ENCODE data around the gene CNTNAP5.

Gene CNTNAP5

GRCh38 chr2:124267794-124268193 is 242.7 kb downstream of the CNTNAP5 start:
- H3K4me3 ChIP-seq (ENCODE audit: low read length): no peak overlapping the region
- TF ChIP-seq CTCF (conservative IDR thresholded peaks at IDR 0.05; ENCODE audit: low read length): no peak
- DNase-seq (ENCODE audit: low read depth): no peak

GRCh38 chr2:124269348-124269747 is 244.3 kb downstream of the CNTNAP5 start:
- no peak overlapping the region for H3K4me3 ChIP-seq (ENCODE audit: low read length)
- TF ChIP-seq CTCF (conservative IDR thresholded peaks at IDR 0.05; ENCODE audit: low read length): no peak
- DNase-seq (ENCODE audit: low read depth): no peak

GRCh38 chr2:124272261-124272841 is 247.3 kb downstream of the CNTNAP5 start:
- H3K4me3 ChIP-seq (ENCODE audit: low read length): no peak overlapping the region
- TF ChIP-seq CTCF (conservative IDR thresholded peaks at IDR 0.05; ENCODE audit: low read length): no peak
- DNase-seq (ENCODE audit: low read depth): no peak

GRCh38 chr2:124281541-124281940 is 256.5 kb downstream of the CNTNAP5 start:
- TF ChIP-seq CTCF (conservative IDR thresholded peaks at IDR 0.05; ENCODE audit: low read length): no peak
- no peak for DNase-seq (ENCODE audit: low read depth)

DNA sequence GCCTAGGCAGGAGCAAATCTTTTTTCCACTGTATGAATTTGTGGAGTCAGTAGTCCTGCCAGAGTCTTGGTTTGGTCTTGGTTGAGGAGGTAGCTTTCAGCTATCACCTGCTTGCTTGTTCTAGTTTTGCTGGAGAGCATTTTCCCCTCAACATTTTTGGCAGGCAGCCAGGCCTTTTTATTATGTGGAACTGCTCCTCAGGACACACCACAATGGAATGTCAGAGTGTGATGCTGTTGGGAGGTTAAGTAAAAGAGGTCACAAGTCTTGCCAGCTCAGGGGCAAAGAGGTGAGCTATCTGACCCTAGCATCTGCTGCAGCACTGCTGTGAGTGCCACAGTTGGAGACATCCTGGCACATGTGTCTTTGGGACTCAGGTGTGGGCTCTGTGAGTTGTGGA is 258.0 kb downstream of the CNTNAP5 start:
- no peak overlapping the region for H3K4me3 ChIP-seq (ENCODE audit: low read length)
- TF ChIP-seq CTCF (conservative IDR thresholded peaks at IDR 0.05; ENCODE audit: low read length): no peak
- DNase-seq (ENCODE audit: low read depth): peak; percentile 2

More at GRCh38 chr2:124281541-124281940, 256.5 kb downstream of the CNTNAP5 start:
- no peak overlapping the region for H3K4me3 ChIP-seq (ENCODE audit: low read length)

DNA sequence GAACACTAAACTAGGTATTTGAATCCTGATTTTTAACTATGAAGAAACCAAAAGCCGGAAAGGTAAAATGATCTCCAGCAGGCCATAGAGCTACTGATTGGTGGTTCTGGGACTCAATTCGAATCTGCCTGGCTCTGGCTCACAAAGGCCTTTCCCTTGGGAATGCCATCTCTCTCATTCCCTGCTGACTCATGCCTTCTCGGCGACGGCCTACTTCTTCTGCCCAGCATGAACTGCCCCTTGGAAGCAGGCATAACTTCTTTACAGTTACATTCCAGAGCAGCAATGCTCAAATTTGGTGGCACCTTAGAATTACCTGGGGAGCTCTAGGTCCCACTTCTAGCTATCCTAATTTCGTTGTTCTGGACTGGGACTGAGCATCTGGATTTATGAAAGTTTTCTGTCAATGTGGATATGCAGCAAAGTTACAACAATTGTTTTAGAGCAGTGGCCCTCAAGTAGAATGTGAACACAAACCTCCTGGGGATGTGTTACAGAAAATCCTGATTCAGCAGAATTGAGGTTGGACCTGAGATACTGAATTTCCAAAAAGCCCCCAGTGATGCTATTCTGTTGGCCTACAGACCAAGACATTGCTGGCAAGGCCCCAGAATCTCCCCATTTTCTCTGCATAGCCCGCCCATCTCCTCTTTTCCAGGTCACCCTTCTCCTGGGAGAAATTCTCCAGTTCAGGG is 261.1 kb downstream of the CNTNAP5 start:
- no peak overlapping the region for H3K4me3 ChIP-seq (ENCODE audit: low read length)
- DNase-seq (ENCODE audit: low read depth): no peak
- TF ChIP-seq CTCF (conservative IDR thresholded peaks at IDR 0.05; ENCODE audit: low read length): no peak

GRCh38 chr2:124289060-124289459 is 264.0 kb downstream of the CNTNAP5 start:
- TF ChIP-seq CTCF (conservative IDR thresholded peaks at IDR 0.05; ENCODE audit: low read length): no peak
- no peak for DNase-seq (ENCODE audit: low read depth)
- no peak overlapping the region for H3K4me3 ChIP-seq (ENCODE audit: low read length)

Data from AG10803 (cell line).